Measurements from ENCODE around the gene PTER. TPM values are rescaled to one million over a fixed set of nuclear protein-coding genes. Genes with fewer than 3 reads are reported as not detected.

The PTER gene
- polyA plus RNA-seq, 1 experiment, result 8.3 TPM

GRCh38 chr10:16466001-16466400 is 29.2 kb downstream of the PTER start:
- Histone ChIP-seq H3K9me3 (ENCODE audit: control insufficient read depth, insufficient read depth, low read length) (no peaks in the 10 kb centered on the region), H3K27me3 (ENCODE audit: control insufficient read depth, insufficient read depth, low read length) (no peaks in the 10 kb centered on the region), H3K4me3 (ENCODE audit: low read depth, low read length) (no peak overlapping the region), H3K27ac (ENCODE audit: low read depth, low read length) (no peak overlapping the region)
- POLR2A ChIA-PET, result no interaction called here
- no peak for TF ChIP-seq CTCF (IDR thresholded peaks at IDR 0.05; ENCODE audit: low read depth, low read length)
- CTCF ChIA-PET, result no interaction called here
- DNase-seq (ENCODE audit: low read depth, low spot score), result no peak

GRCh38 chr10:16470747-16471146 is 33.9 kb downstream of the PTER start:
- no peaks in the 10 kb centered on the region for H3K27me3 ChIP-seq (ENCODE audit: control insufficient read depth, insufficient read depth, low read length)
- TF ChIP-seq CTCF (IDR thresholded peaks at IDR 0.05; ENCODE audit: low read depth, low read length), result no peak
- POLR2A ChIA-PET, result interaction anchor here (0.6 kb wide), 1 partner anchor 1626 kb away, joined by 3 read pairs; no protein-coding TSS in a partner anchor
- CTCF ChIA-PET, result no interaction called here
- H3K4me3 ChIP-seq (ENCODE audit: low read depth, low read length), result no peak overlapping the region
- H3K9me3 ChIP-seq (ENCODE audit: control insufficient read depth, insufficient read depth, low read length), result no peaks in the 10 kb centered on the region
- no peak overlapping the region for H3K27ac ChIP-seq (ENCODE audit: low read depth, low read length)
- DNase-seq (ENCODE audit: low read depth, low spot score), result no peak

GRCh38 chr10:16472828-16473227 is 36.0 kb downstream of the PTER start:
- H3K27ac ChIP-seq (ENCODE audit: low read depth, low read length), result no peak overlapping the region
- no peak overlapping the region for H3K4me3 ChIP-seq (ENCODE audit: low read depth, low read length)
- no peak for DNase-seq (ENCODE audit: low read depth, low spot score)
- no peak for TF ChIP-seq CTCF (IDR thresholded peaks at IDR 0.05; ENCODE audit: low read depth, low read length)
- CTCF ChIA-PET, result no interaction called here
- POLR2A ChIA-PET, result no interaction called here
- H3K27me3 ChIP-seq (ENCODE audit: control insufficient read depth, insufficient read depth, low read length), result no peaks in the 10 kb centered on the region
- H3K9me3 ChIP-seq (ENCODE audit: control insufficient read depth, insufficient read depth, low read length), result no peaks in the 10 kb centered on the region

- Histone ChIP-seq H3K9me3 (ENCODE audit: control insufficient read depth, insufficient read depth, low read length) (no peaks in the 10 kb centered on the region), H3K27ac (ENCODE audit: low read depth, low read length) (no peak overlapping the region), H3K27me3 (ENCODE audit: control insufficient read depth, insufficient read depth, low read length) (no peaks in the 10 kb centered on the region), H3K4me3 (ENCODE audit: low read depth, low read length) (no peak overlapping the region)
- ChIA-PET CTCF (no interaction called here), POLR2A (no interaction called here)
- no peak for TF ChIP-seq CTCF (IDR thresholded peaks at IDR 0.05; ENCODE audit: low read depth, low read length)
- no peak for DNase-seq (ENCODE audit: low read depth, low spot score)
Observed at GRCh38 chr10:16477757-16478156, 40.9 kb downstream of the PTER start.

GRCh38 chr10:16478801-16479200 is 42.0 kb downstream of the PTER start:
- TF ChIP-seq CTCF (IDR thresholded peaks at IDR 0.05; ENCODE audit: low read depth, low read length), result no peak
- no peaks in the 10 kb centered on the region for H3K27me3 ChIP-seq (ENCODE audit: control insufficient read depth, insufficient read depth, low read length)
- POLR2A ChIA-PET, result no interaction called here
- H3K9me3 ChIP-seq (ENCODE audit: control insufficient read depth, insufficient read depth, low read length), result no peaks in the 10 kb centered on the region
- CTCF ChIA-PET, result no interaction called here
- no peak overlapping the region for H3K4me3 ChIP-seq (ENCODE audit: low read depth, low read length)
- H3K27ac ChIP-seq (ENCODE audit: low read depth, low read length), result no peak overlapping the region
- no peak for DNase-seq (ENCODE audit: low read depth, low spot score)
